NCI-H1930 (cell line): ENCODE measurements around the gene EIF3J.

ENCODE experiments used
- DNase-seq, 2 experiments: peaks; one replicate each; lab custom pipeline; 2025; lab: John Stamatoyannopoulos, UW

The EIF3J gene

DNA sequence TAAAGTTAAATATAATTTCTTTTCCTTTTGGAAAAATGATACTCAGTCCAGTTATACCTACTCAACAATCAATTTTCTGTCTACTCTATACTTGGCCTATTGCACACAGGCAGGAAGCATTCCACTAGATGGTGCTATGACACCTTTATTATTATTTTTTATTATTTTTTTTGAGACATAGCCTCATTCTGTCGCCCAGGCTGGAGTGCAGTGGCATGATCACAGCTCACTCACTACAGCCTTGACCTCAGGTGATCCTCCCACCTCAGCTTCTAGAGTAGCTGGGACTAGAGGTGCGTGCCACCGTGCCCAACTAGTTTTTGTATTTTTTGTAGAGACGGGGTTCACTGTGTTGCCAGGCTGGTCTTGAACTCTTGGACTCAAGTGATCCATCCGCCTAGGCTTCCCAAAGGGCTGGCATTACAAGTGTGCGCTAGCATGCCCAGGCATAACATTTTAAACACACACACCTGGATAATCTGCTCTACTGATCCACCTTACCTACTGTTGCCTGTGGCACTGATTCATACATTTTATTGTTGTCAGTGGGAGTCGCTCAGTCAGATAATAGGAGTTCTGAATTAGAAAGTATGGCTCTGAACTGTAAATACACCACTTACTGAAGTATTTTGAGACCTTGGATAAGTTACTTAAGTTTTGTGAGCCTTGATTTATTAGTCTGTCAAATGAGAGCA lies 56.2 kb downstream of the EIF3J start:
- no peak for DNase-seq

DNA sequence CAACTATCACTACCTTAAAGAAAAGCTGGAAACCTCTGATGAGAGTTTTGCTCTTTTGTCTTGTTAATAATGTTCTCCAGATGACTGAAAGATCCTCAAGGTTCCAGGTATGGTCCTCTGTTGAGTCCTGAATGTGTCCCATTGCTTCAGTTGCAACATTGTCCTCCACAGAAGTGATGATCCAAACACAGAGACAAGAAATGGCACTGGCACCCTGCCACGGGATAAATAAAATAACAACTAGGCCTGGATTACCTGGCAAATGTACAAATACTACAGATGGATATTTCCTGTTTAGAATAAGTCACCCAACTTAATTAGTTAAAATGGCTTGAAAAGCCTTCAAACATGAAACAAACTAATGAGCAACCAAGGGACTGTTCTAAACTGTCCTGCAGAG lies 58.3 kb downstream of the EIF3J start:
- DNase-seq, result no peak

DNA sequence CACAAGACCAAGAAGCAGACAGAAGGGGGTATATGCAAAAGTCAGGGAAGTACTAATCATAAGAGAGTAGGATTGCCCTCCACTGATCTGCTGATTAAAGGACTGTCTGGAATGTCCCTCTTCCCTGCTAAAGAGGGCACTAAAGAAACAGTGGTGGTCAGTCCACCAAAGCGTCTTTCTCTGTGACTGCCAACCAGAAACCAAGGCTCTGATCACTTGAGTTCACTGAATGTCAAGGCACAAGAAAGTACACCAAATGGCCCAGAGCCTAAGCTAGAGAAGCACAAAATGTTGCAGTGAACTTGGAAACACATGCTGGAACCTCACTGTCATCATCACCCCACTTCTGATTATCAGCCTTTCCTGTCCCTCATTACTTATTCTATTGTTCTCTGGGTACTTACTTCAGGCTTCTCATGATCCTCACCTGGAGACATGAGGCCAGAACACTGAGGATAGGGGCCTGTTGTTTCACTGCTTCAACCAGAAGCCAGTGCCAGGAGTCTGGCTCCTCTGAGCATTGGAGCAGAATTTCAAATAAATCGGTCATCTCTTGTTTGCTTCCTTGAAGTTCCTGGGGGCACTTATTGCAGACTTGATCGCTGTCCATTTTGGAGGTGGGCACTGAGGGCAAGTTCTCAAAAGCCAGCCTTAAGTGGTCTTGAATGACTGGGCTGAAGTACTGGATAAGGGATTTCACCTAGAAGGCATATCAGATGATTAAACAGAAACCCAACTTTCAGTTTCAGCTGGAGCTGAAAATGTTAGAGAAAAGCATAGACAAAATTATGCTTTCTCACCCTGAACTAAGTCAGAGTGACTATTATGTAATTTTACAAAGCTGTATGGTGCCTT lies 58.9 kb downstream of the EIF3J start:
- no peak for DNase-seq

DNA sequence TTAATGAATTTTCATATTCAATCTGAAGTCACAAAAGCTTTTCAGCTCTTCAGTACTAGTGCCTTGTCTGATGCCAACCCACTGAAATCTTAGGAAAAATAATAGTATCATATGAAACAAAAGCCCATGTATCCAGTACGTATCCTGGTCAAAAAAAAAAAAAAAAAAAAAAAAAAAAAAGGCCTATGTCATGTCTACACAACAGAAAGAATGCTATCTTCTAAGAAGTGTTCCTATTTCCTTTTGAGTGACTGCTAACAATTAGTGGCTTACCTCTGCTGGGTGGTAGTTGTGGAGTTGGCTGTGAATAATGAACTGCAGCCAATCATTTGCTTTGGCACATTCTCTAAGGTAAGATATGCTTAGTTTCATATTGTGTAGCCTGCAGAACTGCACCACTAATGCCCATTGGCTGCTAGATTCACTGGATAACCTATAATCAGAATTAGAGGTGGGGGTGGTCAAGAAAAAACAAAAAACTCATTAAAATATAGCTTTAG lies 59.6 kb downstream of the EIF3J start:
- no peak for DNase-seq

DNA sequence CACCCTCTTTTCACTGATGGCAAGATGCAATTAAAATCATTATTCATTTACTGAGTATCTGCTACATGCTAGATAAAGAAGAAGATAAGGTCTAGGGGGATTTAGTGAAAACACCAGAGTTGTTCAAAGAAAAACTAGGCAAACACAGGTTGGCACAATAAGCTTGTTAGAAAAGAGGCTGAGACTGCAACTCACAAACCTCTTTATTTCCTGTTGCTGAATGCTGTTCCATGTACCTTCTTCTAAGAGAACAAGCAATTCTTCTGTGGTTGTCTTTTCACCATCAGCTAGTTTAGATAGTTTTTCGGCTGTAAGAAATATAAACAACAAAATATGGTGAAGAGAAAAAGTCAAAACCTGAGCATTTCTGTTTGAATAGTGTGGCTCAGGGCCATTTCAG lies 61.1 kb downstream of the EIF3J start:
- DNase-seq, result no peak

DNA sequence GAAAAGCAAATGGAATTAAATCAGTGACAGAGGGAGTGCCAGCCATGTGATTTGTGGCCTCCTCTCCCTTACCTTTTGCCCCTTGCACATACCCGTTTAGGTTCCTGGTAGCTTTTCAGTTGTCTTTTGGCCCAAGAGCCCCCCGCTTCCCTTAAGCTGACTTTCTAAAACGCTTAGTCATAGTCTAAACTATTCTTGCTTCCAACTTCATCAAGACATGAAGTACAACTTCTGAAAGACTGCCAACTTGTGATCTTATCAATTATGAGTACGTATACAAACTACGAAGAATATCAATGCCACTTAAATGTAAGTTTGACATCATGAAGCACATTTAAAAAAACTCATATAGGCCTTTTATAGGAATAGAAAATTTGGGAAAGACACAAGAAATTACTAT lies 61.9 kb downstream of the EIF3J start:
- DNase-seq, result no peak

DNA sequence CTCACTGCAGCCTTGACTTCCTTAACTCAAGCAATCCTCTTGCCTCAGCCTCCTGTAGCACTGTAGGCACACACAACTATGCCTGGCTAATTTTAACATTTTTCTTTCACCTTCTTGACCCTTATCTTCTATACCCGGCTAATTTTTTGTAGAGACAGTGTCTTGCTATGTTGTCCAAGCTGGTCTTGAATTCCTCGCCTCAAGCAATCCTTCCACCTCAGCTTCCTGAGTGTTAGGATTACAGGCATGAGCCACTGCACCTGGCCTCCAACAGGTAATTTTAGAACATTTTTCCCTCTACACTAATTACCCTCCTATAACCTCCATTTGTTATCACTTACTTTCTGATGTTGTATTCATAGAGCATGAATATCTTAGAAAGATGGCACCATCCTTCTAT lies 66.2 kb downstream of the EIF3J start:
- no peak for DNase-seq

DNA sequence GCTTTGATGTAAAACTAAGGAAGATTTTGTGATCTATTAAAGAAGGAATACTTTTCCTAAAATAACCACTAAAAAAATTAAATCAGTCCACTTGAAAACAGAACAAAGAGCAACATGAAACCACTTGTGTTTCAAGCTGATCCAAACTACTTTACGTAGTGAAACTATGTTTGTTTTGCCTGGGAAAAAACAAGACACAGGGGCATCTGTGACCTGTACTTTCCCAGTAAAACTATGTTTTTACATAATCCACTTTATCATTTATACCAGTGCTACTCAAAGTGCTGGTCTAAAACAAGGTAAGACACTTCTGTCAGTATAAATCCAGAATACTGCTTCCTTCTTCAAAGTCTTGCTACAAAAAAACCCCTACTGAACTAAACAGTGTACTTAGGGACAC lies 69.8 kb downstream of the EIF3J start:
- DNase-seq, result no peak
